DLD1 (cell line): ENCODE data around the gene C15orf39.
"Not testable (repeated sequence)": the region's sequence is repeated elsewhere in the genome, so short reads cannot be mapped to it uniquely, and the experiment has no call there.

Experiments
- in situ Hi-C: cut with HindIII; loops from 2 replicates; pipeline ENCODE4 v1.10.0; 2017; ENCODE audit warnings: low sequenced_read_pairs

C15orf39 gene

DNA sequence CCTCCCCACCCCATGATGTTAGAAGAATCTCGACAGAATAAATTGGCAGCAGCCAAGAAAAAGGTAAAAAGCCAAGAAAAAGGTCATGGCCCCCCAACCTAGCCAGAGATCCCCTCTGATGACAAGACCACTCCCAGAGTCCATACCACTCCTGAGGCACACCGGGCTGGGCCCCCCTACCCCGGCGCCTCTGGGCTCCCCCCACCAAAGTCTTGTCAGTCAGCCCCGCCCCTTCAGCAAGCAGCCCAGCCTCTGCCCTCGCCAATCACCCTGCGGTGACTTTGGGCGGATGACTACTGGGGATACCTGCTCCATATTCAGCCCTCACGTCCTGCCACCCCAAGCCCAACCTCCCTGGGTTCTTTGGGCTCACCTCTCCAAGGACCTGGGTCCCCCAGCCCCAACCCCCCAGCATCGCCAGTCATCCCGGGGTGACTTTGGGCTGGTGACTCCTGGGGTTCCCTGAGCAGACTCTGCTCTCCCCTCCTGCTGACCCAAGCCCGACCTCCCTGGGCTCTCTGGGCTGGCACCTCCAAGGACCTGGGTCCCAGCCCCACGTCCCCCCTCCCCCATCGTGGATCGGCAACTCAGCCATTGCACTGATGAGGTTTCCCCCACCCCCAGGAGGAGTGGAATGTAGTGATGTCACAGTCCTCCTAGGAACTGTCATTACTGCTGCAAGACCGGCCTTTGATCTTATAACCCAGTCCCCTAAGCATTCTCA lies 57.1 kb downstream of the C15orf39 start:
- in situ Hi-C loops: not testable (repeated sequence)

GRCh38 chr15:75259873-75260272 lies 58.2 kb downstream of the C15orf39 start:
- in situ Hi-C loops: not testable (repeated sequence)
